ACHN (cell line): ENCODE data around the gene IL17REL.
A peak's percentile ranks its signal among the peaks of the same experiment; 100 is the strongest.
"Not testable (repeated sequence)": the region's sequence is repeated elsewhere in the genome, so short reads cannot be mapped to it uniquely, and the experiment has no call there.

Source experiments
- DNase-seq: peaks from one replicate; pipeline ENCODE4 v3.0.0-alpha.2; 2015
- in situ Hi-C: cut with HindIII; loops from 2 replicates; pipeline ENCODE4 v1.10.0; 2017; ENCODE audit warnings: low sequenced_read_pairs, low pct_ligation_motif_present, low pct_unique_long_range_greater_than_20kb

IL17REL gene

DNA sequence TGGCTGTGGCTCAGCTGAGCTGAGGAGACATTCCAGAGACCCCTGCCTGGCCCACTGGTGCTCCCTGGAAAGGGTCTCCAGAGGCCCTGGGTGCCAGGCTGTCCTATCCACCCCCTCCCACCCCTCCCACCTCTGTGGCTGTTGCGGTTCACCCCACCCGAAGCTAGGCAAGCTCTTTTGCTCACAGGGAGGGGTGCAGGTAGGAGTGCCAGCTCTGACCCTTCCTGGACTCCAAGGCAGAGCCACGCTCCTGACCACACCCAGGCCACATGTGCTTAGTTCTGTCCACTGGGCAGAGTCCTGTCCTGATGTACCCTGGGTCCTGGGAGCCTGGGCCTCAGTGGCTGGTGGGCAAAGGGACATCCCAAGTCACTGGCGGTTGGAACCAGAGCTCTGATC is 16.4 kb downstream of the IL17REL start:
- DNase-seq = no peak
- in situ Hi-C loops = no loop called here

DNA sequence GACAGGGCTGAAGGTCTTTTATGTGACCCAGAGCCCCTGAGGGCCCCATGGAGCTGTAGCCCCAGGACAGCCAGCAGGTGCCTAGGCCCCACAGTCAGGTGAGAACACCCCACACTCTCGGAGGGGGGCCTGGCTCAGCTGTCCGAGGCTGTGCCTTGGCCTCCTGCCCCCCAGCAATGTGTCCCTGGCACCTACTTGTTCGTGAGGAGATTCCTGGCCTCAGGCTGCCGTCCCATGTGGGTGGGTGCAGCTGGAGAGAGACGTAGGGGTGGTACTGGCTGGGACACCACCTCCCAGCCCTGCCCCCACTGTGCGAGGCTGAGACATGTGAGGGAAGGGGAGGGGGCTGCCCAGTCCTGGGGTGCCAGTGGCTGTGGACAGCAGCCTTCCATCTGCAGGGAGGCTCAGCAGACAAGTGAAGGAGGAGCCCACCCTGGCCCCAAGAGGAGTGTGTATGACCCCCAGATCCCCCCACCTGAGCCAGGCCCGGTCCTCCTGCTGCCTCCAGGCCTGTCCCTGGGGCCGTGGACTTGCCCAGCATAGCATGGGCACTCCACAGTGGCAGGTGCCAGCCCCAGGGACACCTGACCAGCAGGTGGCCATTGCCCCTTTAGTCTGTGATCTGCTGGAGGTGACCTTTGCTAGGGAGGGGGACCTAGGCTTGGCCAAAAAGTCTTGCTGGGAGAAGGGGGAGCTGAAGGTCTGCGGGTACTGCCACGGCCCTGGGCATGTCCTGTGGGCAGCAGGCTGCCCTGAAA is 17.0 kb downstream of the IL17REL start:
- in situ Hi-C loops = no loop called here
- no peak for DNase-seq

DNA sequence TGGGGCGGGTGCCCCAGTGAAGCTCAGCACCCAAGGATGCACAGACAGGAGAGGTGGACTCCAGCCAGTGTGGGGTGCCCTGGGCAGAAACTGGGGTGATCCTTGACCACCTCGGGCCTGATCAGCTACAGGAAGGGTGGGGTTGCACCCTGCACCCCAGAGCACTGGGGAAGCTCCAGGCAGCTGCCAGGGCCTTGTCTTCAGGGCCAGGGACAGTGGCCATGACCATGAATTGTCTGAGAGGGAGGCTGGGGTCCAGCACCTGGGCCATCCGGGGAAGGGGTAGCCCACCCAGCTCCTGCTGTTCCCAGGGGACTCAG is 17.6 kb downstream of the IL17REL start:
- no peak for DNase-seq
- in situ Hi-C loops = no loop called here

DNA sequence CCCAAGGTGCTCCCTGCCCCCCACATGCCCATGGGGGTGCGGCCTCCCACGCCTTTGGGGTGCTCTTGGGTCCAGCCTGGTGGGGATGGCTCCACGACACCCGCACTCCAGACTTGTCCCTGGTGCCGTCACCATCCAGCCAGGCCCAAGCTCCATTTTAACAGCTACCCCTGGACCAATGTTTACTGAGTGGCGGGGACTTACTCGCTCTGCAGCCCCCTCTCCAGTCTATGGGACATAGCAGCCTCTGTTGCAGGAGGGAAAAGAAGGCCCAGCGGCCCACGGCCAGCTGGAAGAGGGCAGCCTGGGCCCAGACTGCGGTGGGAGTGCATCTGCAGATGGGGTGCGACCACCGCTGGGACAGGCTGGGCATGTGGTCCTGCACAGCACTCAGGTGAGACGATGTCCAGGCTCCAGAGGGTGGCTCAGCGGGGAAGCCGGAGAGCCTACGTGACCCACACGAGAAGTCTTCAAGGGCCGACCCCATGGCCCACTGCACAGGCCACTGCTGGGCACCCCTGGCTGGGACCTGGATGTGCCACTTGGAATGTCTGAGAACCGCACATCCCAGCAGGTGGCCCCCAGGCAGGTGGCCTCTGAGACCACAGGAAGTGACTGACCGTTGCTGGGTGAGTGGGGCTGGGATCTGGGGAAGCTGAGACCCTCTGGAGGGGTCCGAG is 18.1 kb downstream of the IL17REL start:
- in situ Hi-C loops = no loop called here
- DNase-seq = no peak

DNA sequence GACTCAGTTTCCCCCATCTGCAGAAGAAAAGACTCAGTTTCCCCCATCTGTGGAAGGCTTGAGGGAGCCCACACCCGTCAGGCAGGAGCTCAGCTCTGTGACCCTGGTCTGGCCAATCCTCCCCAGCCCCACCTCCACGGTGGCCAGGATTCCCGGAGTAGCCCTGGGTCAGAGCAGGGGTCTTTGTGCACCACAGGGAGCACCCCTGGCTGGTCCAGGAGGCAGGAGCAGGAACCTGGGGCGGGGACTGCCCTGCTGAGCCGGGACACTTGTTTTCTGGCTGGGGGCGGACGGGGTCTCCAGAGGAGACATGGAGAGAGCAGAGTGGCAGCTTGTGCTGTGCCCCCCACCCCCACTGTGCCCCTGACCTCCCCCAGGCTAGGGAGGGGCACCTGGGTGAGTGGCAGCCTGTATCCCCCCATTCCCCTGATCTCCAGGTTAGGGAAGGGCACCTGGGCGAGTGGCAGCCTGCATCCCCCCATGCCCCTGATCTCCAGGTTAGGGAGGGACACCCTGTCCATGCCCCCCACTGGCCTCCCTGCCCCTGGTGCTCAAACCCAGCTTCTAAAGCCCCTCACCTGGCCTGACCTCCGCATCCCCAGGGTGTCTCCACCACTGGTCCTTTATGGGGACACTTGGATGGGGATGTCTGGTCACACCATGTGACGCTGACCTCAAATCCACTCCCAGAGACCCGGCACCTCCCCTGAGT is 18.8 kb downstream of the IL17REL start:
- in situ Hi-C loops = no loop called here

DNA sequence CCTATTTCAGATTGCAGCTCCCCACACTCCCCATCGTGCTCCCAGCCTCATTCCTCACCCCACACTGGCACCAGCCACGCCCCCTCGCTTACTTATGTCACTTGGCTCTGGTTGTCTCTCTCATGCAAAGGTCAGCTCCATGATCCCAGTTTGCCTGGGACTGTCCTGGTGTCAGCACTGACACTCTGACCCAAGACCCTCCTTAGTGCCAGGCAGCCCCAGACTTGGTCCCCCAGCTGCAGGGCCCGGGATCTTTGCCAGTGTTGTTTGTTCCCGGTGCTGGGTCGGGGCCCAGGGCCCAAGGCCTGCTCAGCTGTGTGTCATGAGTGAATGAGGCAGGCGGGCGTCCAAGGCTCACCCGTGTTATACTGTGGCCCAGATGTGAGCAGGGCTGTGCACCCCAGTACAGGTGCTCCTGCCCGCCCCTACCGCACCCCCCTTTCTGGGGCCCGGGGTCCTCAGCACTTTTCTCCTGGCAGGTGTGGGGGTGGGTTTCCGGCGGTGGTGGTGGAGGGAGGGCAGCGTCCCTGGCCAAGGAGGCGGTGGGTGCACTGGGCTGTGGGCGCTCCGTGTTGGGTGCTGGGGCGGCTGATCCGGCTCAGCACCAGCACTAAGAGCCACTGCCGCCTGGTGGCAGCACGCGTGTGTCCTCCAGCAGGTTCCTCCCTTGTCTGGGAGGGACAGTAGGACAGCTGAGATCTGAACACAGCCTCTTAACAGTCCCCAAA is 19.5 kb downstream of the IL17REL start:
- peak; percentile 49 for DNase-seq
- in situ Hi-C loops = no loop called here

More for the DNA sequence above, 18.8 kb downstream of the IL17REL start:
- DNase-seq = no peak

DNA sequence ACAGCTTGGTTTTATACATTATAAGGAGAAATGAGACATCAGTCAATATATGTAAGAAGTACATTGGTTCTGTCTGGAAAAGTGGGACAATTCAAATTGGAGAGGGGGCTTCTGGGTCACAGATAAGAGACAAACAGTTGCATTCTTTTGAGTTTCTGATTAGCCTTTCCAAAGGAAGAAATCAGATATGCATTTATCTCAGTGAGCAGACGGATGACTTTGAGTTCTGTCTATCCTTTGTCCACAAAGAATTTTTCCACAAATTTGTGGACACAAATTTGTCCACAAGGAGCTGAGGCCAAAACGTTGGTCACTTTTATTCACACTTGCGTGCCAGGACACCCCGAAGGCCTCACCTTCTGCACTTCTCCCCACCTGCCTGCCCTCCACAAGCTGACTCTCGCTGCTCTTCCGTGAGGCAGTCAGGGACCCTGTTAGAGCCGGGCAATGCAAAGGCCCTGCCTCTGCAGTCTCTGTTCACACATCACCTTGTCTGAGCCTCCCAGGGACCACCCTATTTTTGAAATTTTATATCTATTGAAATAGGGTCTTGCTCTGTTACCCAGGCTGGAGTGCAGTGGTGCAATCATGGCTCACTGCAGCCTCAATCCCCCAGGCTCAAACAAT is 20.5 kb downstream of the IL17REL start:
- in situ Hi-C loops = no loop called here
- DNase-seq = no peak

DNA sequence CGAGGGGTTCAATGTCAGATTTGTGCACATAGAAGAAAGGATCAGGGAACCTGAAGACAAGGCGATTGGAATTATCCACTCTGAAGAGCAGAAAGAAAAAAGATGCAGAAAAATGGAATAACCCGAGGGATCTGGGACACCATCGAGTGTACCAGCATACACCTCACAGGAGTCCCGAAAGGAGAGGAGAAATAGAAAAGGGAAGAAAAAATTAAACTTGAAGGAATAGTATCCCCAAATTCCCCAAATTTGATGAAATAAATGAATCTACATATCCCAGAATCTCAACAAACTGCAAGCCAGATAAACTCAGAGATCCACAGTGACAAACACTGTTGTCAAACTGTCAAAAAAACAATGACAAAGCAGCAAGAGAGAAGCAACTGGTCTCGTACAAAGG is 21.4 kb downstream of the IL17REL start:
- in situ Hi-C loops = no loop called here
- no peak for DNase-seq

DNA sequence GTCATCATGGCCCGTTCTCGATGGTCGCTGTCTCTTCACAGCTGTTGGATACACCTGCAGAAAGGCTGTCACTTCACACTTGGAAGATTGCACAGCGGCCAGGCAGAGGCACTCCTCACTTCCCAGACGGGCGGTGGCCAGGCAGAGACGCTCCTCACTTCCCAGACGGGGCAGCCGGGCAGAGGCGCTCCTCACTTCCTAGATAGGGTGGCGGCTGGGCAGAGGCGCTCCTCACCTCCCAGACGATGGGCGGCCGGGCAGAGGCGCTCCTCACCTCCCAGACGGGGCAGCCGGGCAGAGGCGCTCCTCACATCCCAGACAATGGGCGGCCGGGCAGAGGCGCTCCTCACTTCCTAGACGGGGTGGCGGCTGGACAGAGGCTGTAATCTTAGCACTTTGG is 22.7 kb downstream of the IL17REL start:
- in situ Hi-C loops, DNase-seq: not testable (repeated sequence)

DNA sequence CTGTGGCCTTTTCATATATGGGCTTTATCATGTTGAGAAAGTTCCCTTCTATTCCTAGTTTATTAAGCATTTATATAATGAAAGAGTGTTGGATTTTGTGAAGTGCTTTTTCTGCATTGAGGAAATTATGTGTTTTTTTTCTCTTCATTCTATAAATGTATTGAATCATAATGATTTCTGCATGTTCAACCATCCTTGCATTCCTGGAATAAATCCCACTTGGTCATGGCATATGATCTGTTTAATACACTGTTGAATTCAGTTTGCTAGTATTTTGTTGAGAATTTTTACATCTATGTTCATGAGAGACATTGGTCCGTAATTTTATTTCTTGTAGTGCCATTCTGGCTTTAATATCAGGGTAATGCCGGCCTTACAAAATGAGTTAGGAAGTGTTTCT is 26.2 kb downstream of the IL17REL start:
- in situ Hi-C loops = no loop called here

DNA sequence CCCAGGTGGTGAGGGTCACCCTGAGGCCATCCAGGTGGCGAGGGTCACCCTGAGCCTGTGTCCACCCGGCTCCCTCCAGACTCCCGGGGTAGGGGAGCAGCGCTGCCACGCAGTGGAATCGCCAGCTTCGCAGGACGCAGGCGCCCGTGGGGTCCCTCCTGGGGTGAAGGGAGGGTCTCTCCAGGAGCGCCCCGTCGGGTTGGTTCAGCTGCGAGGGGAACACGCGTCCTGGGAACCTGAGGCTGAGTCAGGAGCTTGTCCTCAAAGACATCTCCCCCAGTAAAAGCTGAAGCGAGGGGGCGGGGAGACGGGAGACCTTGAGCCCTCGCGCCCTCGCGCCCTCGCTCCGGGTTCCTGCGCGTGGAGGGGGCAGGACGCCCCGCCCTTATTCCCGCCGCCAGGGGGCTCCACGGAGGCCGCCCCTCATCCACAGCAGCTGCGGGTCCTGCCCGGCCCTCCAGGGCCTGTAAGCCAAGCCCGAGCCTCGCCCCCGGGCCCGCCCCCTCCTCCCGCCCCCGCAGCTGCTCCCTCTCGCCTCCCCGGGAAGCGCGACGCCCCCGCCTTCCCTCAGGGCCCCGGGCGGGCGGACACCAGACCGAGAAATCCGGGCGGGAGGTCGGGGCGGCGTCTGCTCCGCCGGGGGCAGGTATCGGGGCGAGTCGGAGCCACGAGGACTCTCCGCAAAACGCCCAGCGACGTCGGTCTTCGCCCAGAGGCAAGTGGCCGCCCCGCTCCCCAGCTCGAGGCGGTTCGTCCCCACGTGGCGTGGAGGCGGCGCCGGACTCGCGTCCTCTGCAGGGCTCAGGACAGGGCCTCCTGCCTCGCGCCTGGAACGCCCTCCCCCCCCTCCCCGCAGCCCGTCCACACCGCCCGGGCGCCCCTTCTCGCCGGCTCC is 29.2 kb downstream of the IL17REL start:
- in situ Hi-C loops = no loop called here
- no peak for DNase-seq

More for the DNA sequence above, 26.2 kb downstream of the IL17REL start:
- DNase-seq = no peak

DNA sequence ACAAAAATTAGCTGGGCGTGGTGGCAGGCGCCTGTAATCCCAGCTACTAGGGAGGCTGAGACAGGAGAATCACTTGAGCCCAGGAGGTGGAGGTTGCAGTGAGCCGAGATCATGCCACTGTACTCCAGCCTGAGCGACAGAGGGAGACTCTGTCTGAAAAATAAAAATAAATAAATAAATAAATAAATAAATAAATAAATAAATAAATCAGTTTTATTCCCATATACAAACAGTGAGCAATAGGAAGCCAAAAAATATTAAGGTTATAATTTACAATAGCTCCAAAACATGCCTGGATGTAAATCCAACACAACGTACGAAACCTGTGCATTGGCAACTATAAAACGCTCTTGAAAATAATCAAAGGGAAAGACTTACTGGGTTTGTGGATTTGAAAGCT is 30.8 kb downstream of the IL17REL start:
- DNase-seq, in situ Hi-C loops: not testable (repeated sequence)

DNA sequence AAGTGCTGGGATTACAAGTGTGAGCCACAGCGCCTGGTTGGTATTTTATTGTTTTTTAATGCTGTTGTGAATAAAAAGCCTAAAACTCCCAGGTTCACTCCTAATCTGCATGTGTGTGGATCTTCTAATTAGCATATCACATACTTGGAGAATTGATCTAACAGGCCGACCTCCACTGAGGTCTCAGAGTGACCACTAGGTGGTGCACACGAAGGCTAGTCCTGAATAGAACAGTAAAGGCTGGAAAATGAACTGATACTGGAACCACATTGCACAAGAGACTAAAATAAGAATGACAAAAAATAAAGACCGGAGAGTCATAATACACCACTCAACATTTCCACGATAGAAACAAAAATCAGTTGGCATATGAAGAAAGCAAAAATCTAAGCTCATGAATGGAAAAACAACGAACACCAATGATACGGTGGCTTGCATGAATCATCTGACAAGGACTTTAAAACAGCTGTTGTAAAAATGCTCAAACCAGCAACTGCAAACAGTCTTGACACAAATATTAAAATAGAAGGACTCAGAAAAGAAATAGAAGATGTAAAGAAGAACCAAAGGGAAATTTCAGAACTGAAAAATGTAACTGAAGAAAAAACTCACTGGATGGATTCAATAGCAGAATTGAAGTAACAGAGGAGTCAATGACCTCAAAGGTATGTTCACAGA is 32.8 kb downstream of the IL17REL start:
- in situ Hi-C loops = no loop called here
- peak; percentile 52 for DNase-seq

DNA sequence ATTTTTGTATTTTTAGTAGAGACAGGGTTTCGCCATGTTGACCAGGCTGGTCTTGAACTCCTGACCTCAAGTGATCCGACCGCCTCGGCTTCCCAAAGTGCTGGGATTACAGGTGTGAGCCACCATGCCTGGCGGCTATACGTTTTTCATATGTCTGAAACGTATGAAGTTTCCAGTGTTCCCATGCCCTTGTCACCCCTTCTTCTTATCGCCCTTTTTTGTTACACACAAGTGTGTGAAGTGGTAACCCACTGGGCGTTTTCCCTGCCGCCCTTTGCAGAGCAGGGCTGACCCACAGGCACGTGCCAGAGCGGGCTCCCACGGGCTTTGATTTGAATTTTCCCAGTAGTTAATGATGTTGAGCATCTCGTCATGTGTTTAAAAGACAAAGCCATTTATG is 35.0 kb downstream of the IL17REL start:
- in situ Hi-C loops = no loop called here
- DNase-seq = no peak

DNA sequence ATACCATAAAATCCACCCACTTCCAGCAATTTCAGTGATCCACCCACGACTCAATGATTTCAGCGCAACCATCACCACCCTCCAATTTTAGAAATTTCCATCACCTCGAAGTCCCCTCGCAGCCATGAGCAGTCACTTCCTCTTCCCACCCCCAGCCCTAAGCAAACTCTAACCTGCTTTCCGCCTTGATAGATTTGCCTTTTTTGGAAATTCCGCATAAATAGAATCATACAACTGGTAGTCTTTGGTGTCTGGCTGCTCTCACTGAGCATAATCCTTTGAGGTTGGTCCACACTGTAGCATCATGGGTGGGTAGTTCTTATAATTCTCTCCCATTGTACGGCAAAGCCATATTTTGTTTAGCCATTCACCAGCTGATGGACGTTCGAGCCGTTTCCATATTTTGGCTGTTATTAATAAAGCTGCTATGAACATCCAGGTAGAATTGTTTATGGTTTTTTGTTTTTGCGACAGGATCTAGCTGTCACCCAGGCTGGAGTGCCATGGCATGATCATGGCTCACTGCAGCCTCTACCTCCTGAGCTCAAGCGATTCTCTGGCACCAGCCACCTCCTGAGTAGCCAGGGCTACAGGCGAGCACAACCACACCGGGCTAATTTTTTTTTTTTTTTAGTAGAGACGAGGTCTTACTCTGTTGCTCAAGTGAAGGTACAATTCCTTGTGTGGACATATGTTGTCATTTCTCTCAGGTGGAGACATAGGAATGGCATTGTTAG is 36.0 kb downstream of the IL17REL start:
- DNase-seq = no peak
- in situ Hi-C loops = no loop called here

DNA sequence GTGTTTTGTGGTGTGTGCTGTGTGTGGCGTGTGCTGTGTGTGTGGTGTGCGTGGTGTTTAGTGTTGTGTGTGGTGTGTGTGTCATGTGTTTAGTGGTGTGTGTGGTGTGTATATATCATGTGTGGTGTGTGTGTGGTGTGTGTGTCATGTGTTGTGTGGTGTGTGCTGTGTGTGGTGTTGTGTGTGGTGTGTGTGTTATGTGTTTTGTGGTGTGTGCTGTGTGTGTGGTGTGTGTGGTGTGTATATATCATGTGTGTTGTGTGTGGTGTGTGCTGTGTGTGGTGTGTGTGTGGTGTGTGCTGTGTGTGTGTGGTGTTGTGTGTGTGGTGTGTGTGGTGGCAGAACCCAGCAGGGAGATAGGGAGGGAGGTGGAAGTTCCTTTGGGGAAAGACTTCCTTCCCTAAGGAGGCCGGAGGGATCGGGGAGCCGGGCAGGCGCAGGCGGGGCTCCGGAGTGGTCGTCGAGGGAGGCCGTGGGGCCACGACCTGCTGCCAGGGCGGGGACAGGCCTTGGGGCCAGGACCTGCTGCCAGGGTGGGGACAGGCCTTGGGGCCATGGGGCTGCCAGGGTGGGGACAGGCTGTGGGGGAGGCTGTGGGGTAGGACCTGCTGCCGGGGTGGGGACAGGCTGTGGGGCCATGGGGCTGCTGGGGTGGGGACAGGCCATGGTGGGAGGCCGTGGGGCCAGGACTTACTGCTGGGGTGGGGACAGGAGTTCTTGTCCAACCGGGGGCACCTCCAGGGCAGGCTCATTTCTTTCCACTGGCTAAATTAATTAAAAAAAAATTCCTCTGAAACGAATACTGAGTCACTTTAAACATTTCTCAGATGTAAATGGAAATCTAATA is 36.8 kb downstream of the IL17REL start:
- in situ Hi-C loops = no loop called here
- DNase-seq = no peak
